GM12892 (cell line): ENCODE measurements around the gene OSBPL8.

Experiments used
- DNase-seq: peaks from one replicate; pipeline ENCODE4 v3.0.0; 2011; ENCODE audit not compliant: insufficient read length
- FAIRE-seq: peaks from 2 replicates; lab custom pipeline; 2011; peaks lifted over from hg19 to GRCh38; lab: Jason Lieb, UNC
- POLR2A ChIP-seq: IDR thresholded peaks from 2 replicates; pipeline ENCODE4 v1.6.1; 2011; ENCODE audit warnings: low read depth, low read length, control low read depth
- POLR2AphosphoS5 ChIP-seq: IDR thresholded peaks from 2 replicates; pipeline ENCODE4 v1.6.1; 2011; ENCODE audit warnings: low read depth, low read length, control low read depth
- TAF1 ChIP-seq: IDR thresholded peaks from 2 replicates; pipeline ENCODE4 v1.6.1; 2011; ENCODE audit warnings: low read depth, mild to moderate bottlenecking, control low read depth, low read length, borderline replicate concordance

OSBPL8 gene

GRCh38 chr12:76422543-76423438 lies 136.8 kb downstream of the OSBPL8 start:
- FAIRE-seq (no peak), DNase-seq (no peak)
- no peak for TF ChIP-seq POLR2A
- no peak for TF ChIP-seq TAF1
- TF ChIP-seq POLR2AphosphoS5 = no peak

- DNase-seq (no peak), FAIRE-seq (no peak)
- no peak for TF ChIP-seq TAF1
- no peak for TF ChIP-seq POLR2AphosphoS5
- TF ChIP-seq POLR2A = no peak
Measured at GRCh38 chr12:76422154-76422542, 137.4 kb downstream of the OSBPL8 start.

GRCh38 chr12:76421046-76421445 lies 138.5 kb downstream of the OSBPL8 start:
- no peak for DNase-seq
- no peak for FAIRE-seq
- no peak for TF ChIP-seq POLR2AphosphoS5
- TF ChIP-seq TAF1 = no peak
- no peak for TF ChIP-seq POLR2A

GRCh38 chr12:76420222-76420621 lies 139.3 kb downstream of the OSBPL8 start:
- TF ChIP-seq POLR2AphosphoS5 = no peak
- no peak for TF ChIP-seq TAF1
- TF ChIP-seq POLR2A = no peak
- no peak for FAIRE-seq
- no peak for DNase-seq

- no peak for FAIRE-seq
- no peak for DNase-seq
- no peak for TF ChIP-seq POLR2A
- no peak for TF ChIP-seq POLR2AphosphoS5
Measured at GRCh38 chr12:76417116-76417515, 142.5 kb downstream of the OSBPL8 start.

- DNase-seq (no peak), FAIRE-seq (no peak)
- no peak for TF ChIP-seq POLR2A
- no peak for TF ChIP-seq TAF1
- no peak for TF ChIP-seq POLR2AphosphoS5
Measured at GRCh38 chr12:76413121-76413520, 146.4 kb downstream of the OSBPL8 start.

GRCh38 chr12:76410781-76411180 lies 148.8 kb downstream of the OSBPL8 start:
- DNase-seq (no peak), FAIRE-seq (no peak)
- TF ChIP-seq POLR2A (no peak), POLR2AphosphoS5 (no peak), TAF1 (no peak)

GRCh38 chr12:76410371-76410770 lies 149.2 kb downstream of the OSBPL8 start:
- no peak for DNase-seq
- FAIRE-seq = no peak
- TF ChIP-seq TAF1 = no peak
- no peak for TF ChIP-seq POLR2AphosphoS5
- no peak for TF ChIP-seq POLR2A

GRCh38 chr12:76409074-76409473 lies 150.5 kb downstream of the OSBPL8 start:
- no peak for TF ChIP-seq POLR2A
- no peak for TF ChIP-seq TAF1
- TF ChIP-seq POLR2AphosphoS5 = no peak
- DNase-seq (no peak), FAIRE-seq (no peak)

- no peak for FAIRE-seq
- no peak for TF ChIP-seq POLR2AphosphoS5
- no peak for TF ChIP-seq POLR2A
- no peak for TF ChIP-seq TAF1
- no peak for DNase-seq
Measured at GRCh38 chr12:76407710-76408109, 151.9 kb downstream of the OSBPL8 start.

- DNase-seq (no peak), FAIRE-seq (no peak)
- TF ChIP-seq POLR2A = no peak
Measured at GRCh38 chr12:76402259-76402658, 157.3 kb downstream of the OSBPL8 start.

GRCh38 chr12:76400136-76400535 lies 159.4 kb downstream of the OSBPL8 start:
- DNase-seq (no peak), FAIRE-seq (no peak)
- TF ChIP-seq POLR2A (no peak), POLR2AphosphoS5 (no peak)
